HEK293T (cell line): ENCODE results near the gene TMEM187.

Experiments
- BHLHE40 ChIP-seq: fragments of 450-650 bp; IDR thresholded peaks from 2 replicates; pipeline ENCODE4 v1.6.1; 2016; ENCODE audit warnings: mild to moderate bottlenecking, moderate library complexity, borderline replicate concordance
- ELF4 ChIP-seq: fragments of 450-650 bp; IDR thresholded peaks from 2 replicates; pipeline ENCODE4 v1.6.1; 2017; ENCODE audit warnings: antibody characterized with exemption
- FOXA1 ChIP-seq: fragments of 450-650 bp; IDR thresholded peaks from 2 replicates; pipeline ENCODE4 v1.6.1; 2016; ENCODE audit warnings: mild to moderate bottlenecking
- FOXK2 ChIP-seq: fragments of 450-650 bp; IDR thresholded peaks from 2 replicates; pipeline ENCODE4 v1.6.1; 2016; ENCODE audit warnings: mild to moderate bottlenecking
- FOXM1 ChIP-seq: fragments of 450-650 bp; IDR thresholded peaks from 2 replicates; pipeline ENCODE4 v1.6.1; 2017; ENCODE audit warnings: mild to moderate bottlenecking, borderline replicate concordance
- L3MBTL2 ChIP-seq: fragments of 450-650 bp; conservative IDR thresholded peaks from 2 replicates; pipeline ENCODE4 v1.6.1; 2016; ENCODE audit warnings: mild to moderate bottlenecking
- LEF1 ChIP-seq: fragments of 450-650 bp; IDR thresholded peaks from 2 replicates; pipeline ENCODE4 v1.6.1; 2017; ENCODE audit warnings: mild to moderate bottlenecking, borderline replicate concordance
- NFRKB ChIP-seq: fragments of 450-650 bp; IDR thresholded peaks from 2 replicates; pipeline ENCODE4 v1.6.1; 2016; ENCODE audit warnings: mild to moderate bottlenecking, moderate library complexity
- PKNOX1 ChIP-seq: fragments of 450-650 bp; IDR thresholded peaks from 2 replicates; pipeline ENCODE4 v1.6.1; 2016
- SP1 ChIP-seq: fragments of 450-650 bp; IDR thresholded peaks from 2 replicates; pipeline ENCODE4 v1.6.1; 2017
- SUZ12 ChIP-seq: fragments of 450-650 bp; IDR thresholded peaks from 2 replicates; pipeline ENCODE4 v1.6.1; 2016; ENCODE audit warnings: mild to moderate bottlenecking

GRCh38 chrX:153933748-153934147, 38.8 kb upstream of the TMEM187 start:
- TF ChIP-seq SP1 (no peak), L3MBTL2 (no peak), ELF4 (no peak), FOXA1 (no peak), FOXM1 (no peak), NFRKB (no peak), FOXK2 (no peak), SUZ12 (no peak), LEF1 (no peak), BHLHE40 (no peak), PKNOX1 (no peak)
